PC-9 (cell line): ENCODE data around the gene BRIP1.
"Not testable (repeated sequence)": the region's sequence is repeated elsewhere in the genome, so short reads cannot be mapped to it uniquely, and the experiment has no call there.

Source experiments
- EZH2 ChIP-seq: fragments of 200-600 bp; sonication (generic); IDR thresholded peaks from 2 replicates; pipeline ENCODE4 v1.8.0; 2017; ENCODE audit warnings: antibody characterized with exemption, low read depth
- TF ChIP-seq, protein P1 (sequence below): fragments of 200-600 bp; sonication (generic); conservative IDR thresholded peaks from 2 replicates; pipeline ENCODE4 v1.6.1; 2017; ENCODE audit warnings: mixed run types, antibody characterized with exemption, mild to moderate bottlenecking, moderate library complexity

- TF ChIP-seq, protein P1, sequence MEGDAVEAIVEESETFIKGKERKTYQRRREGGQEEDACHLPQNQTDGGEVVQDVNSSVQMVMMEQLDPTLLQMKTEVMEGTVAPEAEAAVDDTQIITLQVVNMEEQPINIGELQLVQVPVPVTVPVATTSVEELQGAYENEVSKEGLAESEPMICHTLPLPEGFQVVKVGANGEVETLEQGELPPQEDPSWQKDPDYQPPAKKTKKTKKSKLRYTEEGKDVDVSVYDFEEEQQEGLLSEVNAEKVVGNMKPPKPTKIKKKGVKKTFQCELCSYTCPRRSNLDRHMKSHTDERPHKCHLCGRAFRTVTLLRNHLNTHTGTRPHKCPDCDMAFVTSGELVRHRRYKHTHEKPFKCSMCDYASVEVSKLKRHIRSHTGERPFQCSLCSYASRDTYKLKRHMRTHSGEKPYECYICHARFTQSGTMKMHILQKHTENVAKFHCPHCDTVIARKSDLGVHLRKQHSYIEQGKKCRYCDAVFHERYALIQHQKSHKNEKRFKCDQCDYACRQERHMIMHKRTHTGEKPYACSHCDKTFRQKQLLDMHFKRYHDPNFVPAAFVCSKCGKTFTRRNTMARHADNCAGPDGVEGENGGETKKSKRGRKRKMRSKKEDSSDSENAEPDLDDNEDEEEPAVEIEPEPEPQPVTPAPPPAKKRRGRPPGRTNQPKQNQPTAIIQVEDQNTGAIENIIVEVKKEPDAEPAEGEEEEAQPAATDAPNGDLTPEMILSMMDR = not testable (repeated sequence)
- TF ChIP-seq EZH2 = not testable (repeated sequence)
These were observed 188.7 kb downstream of the BRIP1 start for GRCh38 chr17:61674609-61675008.
